CD4-positive, alpha-beta T cell treated with Interleukin-10 for 1 hour (primary cell): Measurements from ENCODE around the gene COBLL1.
"Not testable (repeated sequence)": the region's sequence is repeated elsewhere in the genome, so short reads cannot be mapped to it uniquely, and the experiment has no call there.

Experiments used
- DNase-seq: peaks from one replicate; pipeline ENCODE4 v3.0.0-alpha.2; 2020

Gene COBLL1, protein sequence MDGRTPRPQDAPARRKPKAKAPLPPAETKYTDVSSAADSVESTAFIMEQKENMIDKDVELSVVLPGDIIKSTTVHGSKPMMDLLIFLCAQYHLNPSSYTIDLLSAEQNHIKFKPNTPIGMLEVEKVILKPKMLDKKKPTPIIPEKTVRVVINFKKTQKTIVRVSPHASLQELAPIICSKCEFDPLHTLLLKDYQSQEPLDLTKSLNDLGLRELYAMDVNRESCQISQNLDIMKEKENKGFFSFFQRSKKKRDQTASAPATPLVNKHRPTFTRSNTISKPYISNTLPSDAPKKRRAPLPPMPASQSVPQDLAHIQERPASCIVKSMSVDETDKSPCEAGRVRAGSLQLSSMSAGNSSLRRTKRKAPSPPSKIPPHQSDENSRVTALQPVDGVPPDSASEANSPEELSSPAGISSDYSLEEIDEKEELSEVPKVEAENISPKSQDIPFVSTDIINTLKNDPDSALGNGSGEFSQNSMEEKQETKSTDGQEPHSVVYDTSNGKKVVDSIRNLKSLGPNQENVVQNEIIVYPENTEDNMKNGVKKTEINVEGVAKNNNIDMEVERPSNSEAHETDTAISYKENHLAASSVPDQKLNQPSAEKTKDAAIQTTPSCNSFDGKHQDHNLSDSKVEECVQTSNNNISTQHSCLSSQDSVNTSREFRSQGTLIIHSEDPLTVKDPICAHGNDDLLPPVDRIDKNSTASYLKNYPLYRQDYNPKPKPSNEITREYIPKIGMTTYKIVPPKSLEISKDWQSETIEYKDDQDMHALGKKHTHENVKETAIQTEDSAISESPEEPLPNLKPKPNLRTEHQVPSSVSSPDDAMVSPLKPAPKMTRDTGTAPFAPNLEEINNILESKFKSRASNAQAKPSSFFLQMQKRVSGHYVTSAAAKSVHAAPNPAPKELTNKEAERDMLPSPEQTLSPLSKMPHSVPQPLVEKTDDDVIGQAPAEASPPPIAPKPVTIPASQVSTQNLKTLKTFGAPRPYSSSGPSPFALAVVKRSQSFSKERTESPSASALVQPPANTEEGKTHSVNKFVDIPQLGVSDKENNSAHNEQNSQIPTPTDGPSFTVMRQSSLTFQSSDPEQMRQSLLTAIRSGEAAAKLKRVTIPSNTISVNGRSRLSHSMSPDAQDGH

GRCh38 chr2:164841719-164842623 is at the start of gene COBLL1:
Gene COBLL1, minus strand, starts transcription at chr2:164841823. Its CDS starts 627 bp downstream, at chr2:164841196.
- DNase-seq = peak; percentile 10

DNA sequence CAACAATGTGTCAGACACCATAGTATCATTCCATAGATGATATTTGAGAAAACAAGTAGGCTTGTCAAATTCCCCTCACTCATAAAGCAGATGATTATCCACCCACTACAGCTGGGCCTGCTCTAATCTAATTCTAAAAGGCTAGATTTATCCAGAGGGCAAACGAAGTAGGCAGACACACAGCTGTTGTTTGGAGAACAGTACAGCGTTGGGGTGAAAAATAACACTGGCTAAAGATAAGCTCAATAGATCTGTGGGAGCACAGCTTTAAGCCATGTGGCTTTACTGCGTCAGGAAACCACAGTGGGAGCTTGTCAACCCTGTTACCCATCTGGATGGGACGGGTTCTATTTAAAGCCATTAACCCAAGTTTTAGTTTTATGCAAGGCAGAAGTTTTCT is 48.9 kb upstream of the COBLL1 start:
- DNase-seq = no peak

DNA sequence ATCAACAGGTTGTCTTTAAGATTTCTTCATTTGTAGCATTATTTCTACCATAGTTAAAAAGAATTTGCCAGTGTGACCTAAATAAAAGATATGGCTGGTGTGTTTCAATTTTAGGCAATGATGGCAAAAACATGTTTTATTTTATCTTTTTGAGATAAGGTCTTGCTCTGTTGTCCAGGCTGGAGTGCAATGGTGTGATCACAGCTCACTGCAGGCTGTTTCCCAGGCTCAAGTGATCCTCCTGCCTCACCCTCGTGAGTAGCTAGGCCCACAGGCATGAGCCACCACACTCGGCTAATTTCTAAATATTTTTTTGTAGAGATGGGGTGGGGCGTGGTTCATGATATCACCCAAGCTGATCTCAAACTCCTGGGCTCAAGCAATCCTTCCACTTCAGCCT is 47.0 kb upstream of the COBLL1 start:
- no peak for DNase-seq

DNA sequence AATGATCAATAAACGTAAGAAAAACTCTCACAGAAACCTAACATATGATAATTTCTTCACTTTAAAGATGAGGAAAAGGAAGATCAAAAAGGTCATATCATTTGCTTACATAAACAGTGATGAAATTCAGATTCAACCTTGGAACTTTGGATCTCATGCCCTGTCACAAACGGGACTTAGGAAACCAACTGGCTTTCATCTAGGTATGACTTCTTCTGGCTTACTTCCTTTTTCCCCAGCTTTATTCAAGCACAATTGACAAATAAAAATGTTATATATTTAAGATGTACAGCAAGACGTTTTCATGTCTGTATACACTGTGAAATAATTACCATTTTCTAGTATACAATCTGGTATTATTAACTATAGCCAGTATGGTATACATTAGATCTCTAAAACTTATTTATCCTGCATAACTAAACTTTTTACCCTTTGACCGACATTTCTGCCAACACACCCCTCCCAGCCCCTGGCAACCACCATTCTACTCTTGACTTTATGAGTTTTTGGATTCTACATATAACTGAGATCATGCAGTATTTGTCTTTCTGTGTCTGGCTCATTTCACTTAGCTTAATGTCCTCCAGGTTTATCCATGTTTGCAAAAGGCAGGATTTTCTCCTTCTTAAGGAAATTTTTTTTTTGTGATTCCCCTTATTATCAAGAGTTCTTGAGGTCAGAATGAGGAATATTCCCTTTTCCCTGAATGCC is 46.0 kb upstream of the COBLL1 start:
- no peak for DNase-seq

DNA sequence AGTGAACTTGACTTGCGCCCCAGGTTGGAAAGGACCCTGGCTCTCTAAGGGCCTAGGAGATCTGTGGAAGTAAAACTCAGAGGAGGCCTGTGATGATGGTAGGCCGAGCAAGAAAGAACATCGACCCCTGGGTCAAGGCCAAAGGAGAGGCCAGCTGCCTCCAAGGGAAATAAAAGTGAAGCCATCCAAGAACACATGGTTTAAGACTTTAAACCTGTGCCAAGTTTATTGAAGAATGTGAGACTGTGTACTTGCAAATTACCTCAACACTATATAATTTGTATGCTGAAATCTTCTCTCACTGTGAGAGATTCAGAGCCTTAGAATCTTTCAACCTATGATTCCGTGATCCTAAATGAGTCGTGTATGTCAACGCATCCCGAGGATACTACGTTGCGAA is 40.7 kb upstream of the COBLL1 start:
- DNase-seq = no peak

GRCh38 chr2:164881524-164881923 is 39.9 kb upstream of the COBLL1 start:
- DNase-seq = no peak

DNA sequence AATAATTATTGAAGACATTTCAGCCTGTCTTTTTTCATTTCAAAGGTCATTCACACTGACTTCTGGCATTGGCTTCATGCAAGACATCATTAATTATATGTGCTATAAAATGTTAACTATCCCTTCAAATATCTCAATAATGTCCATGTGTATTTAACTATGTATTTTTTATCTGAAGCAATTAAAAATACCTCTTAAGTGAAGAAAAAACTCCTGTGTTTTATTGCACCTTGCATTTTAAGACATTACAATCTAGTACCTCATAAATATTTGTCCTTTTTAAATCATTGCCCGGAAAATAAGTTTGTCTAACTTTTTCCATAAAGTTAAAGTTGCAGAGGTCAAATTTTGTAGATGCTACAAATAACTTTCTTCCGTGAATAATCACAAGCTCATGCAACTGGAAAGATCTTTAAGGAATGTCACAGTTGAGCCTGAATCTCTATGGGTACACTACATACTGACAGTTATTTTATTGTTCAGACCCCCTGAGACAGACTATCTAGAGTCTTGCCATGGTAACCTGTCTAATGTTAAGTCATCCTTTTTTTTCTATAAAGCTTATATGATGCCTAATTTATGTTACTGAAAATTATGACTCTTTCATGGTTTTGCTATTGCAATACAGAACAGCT is 38.4 kb upstream of the COBLL1 start:
- DNase-seq = no peak

- no peak for DNase-seq
Observed at GRCh38 chr2:164877927-164878326, 36.3 kb upstream of the COBLL1 start.

DNA sequence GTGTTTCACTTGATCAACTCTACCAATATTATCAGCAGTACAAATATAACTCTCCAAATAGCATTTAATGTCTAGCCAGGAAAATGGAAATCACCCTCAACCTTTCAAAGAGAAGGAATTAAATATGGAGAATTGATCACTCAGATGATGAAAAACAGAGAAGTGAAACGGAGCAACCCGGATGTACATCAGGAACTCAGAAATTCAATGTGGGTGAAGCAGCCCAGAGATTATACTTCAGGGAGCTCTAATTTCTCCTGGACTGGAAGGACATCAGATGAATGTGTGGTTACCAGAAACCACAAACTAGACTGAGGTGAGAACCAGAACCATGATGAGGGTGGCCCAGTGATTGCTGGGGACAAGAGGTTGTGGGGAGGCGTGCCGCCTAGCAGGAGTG is 35.5 kb upstream of the COBLL1 start:
- no peak for DNase-seq

DNA sequence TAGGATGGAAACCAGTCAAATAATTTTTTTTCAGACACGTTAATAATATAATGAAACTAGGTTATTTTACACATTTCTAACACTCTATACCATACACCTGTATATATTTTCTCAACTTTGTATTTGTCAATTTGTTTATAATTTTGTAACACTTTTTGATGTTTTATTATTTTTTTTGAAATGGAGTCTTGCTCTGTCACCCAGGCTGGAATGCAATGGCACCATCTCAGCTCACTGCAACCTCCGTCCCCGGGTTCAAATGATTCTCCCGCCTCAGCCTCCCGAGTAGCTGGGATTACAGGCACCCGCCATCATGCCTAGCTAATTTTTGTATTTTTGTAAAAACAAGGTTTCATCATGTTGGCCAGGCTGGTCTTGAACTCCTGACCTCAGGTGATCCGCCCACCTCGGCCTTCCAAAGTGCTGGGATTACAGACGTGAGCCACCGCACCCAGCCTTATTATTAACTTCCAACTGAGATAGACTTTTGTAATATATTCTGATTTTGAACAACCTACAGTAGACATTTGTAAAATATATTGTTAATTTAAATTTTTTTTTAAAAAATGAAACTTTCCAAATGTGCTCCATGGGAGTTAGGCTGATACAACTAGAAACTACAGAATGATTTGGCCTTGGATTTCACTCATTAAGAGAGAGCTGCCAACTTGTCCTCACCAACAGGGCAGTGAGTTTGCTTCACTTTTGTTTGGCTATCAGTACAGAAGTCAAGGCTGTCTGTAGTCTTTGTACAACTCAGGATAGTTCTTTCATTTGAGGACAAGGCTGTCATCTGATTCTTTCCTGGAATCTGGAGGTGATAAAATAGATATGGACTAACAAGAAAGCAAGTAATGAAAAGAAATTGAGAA is 33.9 kb upstream of the COBLL1 start:
- DNase-seq = no peak

DNA sequence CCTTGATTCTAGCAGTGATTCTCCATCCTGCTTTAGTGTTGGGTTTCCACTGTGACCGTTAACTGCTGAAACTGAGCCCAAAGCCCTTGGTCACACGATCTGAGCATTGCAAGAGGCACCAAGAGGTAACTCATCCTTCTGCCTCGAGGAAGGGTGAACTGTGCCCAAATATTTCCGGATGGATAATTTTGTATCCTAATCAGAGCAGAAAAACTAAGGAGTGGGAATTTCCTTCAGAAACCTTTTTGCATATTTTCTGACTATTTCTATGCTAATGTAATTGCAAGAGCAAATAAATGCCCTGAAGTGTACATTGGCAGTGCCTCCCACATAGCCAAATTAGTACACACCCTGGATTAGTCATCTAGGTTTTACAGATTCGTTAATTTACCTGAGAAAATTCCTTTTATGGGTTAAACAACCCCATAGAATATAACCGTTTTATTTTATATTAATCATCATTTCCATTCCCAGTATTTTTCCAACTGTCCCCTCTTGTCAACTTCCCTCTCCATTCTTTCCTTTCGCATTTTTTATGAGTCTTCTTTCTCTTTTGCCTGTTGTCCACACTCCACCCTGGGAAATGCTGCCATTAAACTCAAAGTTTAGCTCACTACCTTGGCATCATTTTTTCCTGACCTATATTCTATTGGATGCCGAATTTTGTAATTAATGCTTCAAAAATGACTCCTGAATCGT is 31.7 kb upstream of the COBLL1 start:
- no peak for DNase-seq

- no peak for DNase-seq
Observed at GRCh38 chr2:164871404-164871803, 29.8 kb upstream of the COBLL1 start.

GRCh38 chr2:164869420-164869772 is 27.8 kb upstream of the COBLL1 start:
- DNase-seq = no peak

GRCh38 chr2:164868563-164869419 is 27.2 kb upstream of the COBLL1 start:
- no peak for DNase-seq

- no peak for DNase-seq
Observed at GRCh38 chr2:164867779-164868397, 26.3 kb upstream of the COBLL1 start.

GRCh38 chr2:164866381-164866780 is 24.8 kb upstream of the COBLL1 start:
- DNase-seq = not testable (repeated sequence)

GRCh38 chr2:164860694-164861042 is 19.0 kb upstream of the COBLL1 start:
- no peak for DNase-seq
